H1 (cell line): ENCODE data around the gene SLC46A3.

Experiments
- SIN3A ChIP-seq, 2 experiments: IDR thresholded peaks in 1 of 2; conservative IDR thresholded peaks in 1 of 2; 2 replicates each; pipeline ENCODE4 v1.6.1; 2011 to 2012; ENCODE audit warnings: low read length in 2 of 2, improper control_type of control experiment in 1 of 2, low read depth in 1 of 2, mild to moderate bottlenecking in 1 of 2
- TF ChIP-seq, protein P1 (sequence below): IDR thresholded peaks from 2 replicates; pipeline ENCODE4 v1.6.1; 2011; ENCODE audit warnings: low read length, improper control_type of control experiment
- TF ChIP-seq, protein P2 (sequence below), 3 experiments: IDR thresholded peaks; 1 replicate in 2 of 3; 2 replicates in 1 of 3; pipeline versions ENCODE4 v1.5.1 to v1.6.1; 2011; ENCODE audit warnings: low read length in 3 of 3, mild to moderate bottlenecking in 3 of 3, inconsistent platforms in 2 of 3, low read depth in 1 of 3, moderate library complexity in 1 of 3; ENCODE audit not compliant: insufficient read depth in 1 of 3; ENCODE audit errors: control extremely low read depth in 1 of 3
- TF ChIP-seq, protein P3 (sequence below): IDR thresholded peaks from 2 replicates; pipeline ENCODE4 v1.6.1; 2012; ENCODE audit warnings: inconsistent platforms

DNA sequence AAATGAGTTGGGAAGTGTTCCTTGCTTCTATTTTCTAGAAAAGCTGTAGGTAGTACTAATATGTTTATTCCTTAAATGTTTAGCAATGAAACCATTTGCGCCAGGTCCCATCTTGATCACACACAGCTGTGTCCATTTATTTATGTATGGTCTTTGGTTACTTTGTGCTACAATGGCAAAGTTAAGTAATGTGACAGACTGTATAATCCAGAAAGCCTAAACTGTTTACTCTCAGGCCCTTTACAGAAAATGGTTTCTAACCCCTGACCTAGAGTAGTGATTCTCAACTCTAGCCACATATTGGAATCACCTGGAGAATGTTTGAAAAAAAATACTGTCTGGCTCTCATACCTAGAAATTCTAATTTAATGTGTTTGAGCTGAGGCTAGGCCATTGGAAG, 21.3 kb downstream of the SLC46A3 start:
- TF ChIP-seq, protein P1, sequence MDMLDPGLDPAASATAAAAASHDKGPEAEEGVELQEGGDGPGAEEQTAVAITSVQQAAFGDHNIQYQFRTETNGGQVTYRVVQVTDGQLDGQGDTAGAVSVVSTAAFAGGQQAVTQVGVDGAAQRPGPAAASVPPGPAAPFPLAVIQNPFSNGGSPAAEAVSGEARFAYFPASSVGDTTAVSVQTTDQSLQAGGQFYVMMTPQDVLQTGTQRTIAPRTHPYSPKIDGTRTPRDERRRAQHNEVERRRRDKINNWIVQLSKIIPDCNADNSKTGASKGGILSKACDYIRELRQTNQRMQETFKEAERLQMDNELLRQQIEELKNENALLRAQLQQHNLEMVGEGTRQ = no peak
- TF ChIP-seq, protein P2, sequence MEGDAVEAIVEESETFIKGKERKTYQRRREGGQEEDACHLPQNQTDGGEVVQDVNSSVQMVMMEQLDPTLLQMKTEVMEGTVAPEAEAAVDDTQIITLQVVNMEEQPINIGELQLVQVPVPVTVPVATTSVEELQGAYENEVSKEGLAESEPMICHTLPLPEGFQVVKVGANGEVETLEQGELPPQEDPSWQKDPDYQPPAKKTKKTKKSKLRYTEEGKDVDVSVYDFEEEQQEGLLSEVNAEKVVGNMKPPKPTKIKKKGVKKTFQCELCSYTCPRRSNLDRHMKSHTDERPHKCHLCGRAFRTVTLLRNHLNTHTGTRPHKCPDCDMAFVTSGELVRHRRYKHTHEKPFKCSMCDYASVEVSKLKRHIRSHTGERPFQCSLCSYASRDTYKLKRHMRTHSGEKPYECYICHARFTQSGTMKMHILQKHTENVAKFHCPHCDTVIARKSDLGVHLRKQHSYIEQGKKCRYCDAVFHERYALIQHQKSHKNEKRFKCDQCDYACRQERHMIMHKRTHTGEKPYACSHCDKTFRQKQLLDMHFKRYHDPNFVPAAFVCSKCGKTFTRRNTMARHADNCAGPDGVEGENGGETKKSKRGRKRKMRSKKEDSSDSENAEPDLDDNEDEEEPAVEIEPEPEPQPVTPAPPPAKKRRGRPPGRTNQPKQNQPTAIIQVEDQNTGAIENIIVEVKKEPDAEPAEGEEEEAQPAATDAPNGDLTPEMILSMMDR (IDR thresholded peaks at IDR 0.05; ENCODE audit: control extremely low read depth in 1 of 3, insufficient read depth in 1 of 3, low read depth in 1 of 3, low read length in 3 of 3) = no peak
- no peak for TF ChIP-seq SIN3A (conservative IDR thresholded peaks at IDR 0.05 in 1 of 2, IDR thresholded peaks at IDR 0.05 in 1 of 2; ENCODE audit: low read depth in 1 of 2, low read length in 2 of 2)
- TF ChIP-seq, protein P3, sequence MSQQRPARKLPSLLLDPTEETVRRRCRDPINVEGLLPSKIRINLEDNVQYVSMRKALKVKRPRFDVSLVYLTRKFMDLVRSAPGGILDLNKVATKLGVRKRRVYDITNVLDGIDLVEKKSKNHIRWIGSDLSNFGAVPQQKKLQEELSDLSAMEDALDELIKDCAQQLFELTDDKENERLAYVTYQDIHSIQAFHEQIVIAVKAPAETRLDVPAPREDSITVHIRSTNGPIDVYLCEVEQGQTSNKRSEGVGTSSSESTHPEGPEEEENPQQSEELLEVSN = no peak
